Activated naive CD4-positive, alpha-beta T cell treated with anti-CD3 and anti-CD28 coated beads, Interleukin-2, amount 50 U/mL, for 16 hours (primary cell): Measurements from ENCODE around the gene KLHL29.

ENCODE experiments used
- DNase-seq: peaks from one replicate; pipeline ENCODE4 v3.0.0-alpha.2; 2020

The KLHL29 gene

DNA sequence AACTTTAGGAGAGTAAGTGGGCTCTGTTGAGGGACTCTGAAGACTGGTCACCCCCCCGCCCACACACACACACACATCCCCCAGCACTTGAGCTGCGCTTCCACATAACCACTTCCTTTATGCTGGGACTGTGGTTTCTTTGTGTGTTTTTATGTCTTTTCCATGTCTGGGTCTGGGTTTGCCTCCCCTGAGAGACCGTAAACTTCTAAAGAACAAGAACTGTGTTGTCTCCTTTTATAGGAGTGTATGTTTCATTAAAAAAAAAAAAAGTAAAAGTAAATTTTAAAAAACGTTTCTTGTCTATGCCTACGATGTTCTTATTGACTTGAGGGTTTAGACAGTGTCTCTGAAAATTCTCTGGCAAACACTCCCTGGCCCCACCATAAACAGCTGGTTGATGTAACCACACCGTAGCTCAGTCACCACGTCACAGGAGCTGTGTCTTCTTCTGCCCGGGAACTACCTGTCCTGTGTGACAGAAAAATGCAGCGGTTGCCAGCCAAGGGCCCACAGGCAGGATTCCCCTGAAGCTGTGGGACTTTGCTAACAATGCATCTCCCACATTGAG lies 68.0 kb downstream of the KLHL29 start:
- no peak for DNase-seq

DNA sequence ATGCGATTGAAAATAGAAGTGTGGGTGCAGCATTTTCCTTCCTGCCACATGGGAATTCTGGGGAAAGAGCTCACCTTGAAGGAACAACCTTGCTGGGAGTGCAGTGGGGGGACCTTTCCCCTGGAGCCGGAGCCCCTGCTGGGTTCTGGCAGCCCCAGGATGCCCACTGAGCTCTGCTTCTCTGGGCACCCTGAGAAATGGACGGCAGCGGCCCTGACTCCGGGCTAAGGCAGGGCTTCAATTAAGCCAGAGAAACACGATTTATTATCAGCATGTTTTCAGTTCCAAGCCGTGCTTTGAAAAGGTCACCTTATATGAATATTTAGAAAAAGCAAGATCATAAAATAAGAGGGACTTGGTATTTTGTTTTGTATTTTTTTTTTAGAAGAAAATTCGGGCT lies 68.5 kb downstream of the KLHL29 start:
- DNase-seq, result no peak

DNA sequence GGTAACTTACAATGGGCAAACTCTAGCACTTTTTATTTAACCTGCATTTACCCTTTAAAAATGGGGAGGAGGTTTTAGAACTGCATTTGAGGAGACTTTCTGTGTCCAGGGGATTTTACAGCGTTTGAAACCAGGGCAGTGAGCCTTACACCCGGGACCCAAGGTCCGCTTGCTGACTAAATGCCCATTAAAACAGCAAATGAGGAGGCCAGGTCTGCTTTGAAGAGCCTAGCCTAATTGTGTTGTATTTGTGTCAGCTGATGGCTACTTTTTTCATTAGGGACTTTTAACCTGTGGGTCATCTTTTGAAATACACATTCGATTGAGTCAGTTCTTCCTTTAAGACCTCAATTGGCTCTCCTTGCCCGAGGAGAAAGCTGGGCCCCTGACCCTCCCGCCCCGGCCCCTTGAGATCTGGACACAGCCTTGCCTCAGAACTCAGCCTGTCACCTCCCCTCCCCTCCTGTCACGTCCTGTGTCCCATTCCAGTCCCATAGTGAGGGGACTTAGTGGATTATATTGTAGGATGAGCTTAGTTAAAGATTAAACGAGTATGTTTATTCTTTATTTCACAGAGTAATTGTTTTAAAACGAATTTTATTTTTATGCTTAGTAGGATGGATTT lies 69.0 kb downstream of the KLHL29 start:
- no peak for DNase-seq

DNA sequence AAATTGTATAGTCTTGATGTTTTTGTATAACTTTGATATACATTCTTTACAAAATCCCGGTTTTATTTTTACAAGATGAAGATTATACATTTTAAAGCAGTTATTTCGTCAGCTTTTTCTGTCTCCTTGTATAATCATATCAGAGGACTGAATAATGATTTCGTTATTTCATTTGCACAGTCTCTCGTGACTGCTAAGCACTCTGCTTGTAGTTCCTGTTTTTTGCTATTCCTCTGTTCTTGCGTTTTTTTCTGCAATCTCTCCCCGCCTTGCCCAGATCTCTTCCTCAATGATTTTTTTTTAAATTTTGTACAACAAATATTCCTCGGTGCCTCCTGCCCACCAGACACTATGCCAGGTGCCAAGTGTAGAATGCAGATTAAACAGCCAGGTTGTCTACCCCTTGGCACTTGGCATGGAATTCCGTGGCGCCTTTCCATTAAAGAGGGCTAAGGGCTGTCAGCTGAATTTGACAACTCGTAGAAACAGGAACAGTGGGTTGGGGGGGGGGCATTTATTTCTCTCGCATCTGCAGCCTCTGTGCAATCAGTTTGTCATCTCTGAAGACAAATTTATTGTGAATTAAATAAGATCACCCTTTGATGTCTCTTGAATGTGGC lies 69.6 kb downstream of the KLHL29 start:
- DNase-seq, result no peak

DNA sequence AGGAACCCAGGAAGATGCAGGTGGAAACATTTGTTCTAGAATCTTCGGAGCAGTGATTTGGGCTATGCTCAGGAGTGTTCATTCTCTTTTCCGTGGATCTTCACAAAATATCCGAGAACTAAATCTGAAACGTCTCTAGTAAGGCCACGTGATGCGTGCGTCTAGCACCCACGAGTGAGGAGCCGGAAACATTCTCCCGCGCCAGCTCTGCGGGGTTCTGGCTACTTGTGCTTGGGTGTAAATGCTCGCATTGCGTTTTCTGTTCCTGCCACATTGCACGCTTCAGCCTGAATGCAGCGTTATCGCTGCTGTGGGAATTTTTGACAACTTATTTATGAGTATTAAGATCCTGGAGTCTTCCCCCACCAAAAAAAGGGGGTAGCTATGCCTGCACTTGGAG lies 71.4 kb downstream of the KLHL29 start:
- DNase-seq, result no peak

DNA sequence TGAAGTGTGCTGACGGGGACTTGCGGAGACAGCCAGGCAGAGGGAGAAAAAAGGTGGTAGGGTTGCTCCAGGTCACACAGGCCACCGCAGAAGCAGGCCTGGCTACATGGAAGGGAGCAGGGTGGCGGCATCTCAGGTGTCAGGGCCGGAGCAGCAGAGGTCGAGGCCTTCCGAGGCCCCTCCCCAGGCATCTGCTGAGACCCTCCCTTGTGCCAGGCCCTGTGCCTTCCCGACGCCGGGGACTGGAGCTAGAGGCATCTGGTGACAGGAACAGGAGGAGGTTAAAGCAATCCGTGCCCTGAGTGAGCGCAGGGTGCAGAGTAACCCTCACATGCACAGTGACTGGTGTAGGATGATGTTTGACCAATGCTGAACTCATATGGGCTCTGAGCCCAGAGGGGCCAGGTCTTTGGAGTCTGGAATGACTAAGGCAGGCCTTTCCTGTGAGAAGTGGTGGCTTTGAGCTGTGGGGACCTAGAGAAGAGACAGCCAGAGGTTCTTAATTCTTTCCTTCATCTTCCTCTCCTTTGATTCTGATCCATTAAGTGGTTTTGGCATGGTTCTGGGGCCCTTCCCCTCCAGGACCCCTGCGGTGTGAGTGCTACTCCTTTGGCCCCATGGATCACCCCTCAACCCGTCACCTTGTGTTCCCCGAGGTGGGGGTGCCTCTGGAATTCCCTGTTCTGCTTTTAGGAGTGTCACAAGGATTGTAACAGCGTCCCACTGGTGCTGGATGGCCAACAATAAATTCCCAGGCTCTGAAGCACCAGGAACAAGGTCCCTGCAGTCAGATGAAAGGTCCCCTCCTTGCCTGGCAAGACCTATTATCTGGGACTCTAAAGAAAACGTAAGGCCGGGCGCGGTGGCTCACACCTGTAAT lies 72.1 kb downstream of the KLHL29 start:
- DNase-seq, result no peak

DNA sequence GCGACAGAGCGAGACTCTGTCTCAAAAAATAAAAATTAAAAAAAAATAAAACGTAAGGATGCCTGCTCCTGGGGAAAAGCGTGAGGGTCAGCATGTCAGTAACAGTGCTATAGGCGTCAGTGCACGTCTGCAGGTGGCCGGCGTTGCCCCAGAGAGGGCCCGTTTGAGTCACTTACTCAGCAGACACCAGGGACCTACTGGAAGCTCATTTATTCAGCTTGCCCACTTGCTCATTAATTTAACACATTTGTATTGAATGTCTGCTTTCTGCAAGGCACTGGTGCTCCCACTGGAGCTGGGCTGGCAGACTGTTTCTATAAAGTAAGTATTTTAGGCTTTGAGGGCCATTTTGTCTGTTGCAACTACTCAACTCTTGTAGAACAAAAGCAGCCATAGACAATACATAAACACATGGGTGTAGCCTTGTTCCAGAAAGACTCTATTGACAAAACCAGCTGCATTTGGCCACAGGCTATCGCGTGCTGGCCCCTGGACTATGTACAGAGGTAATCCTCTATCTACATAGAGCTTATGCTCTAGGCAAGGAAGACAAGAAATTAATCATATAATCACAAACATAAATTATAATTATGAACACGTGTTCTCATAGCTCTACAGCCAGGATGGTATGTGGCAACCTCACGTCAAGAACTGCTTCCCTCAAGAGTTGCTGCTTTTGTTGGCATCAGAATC lies 73.2 kb downstream of the KLHL29 start:
- no peak for DNase-seq

DNA sequence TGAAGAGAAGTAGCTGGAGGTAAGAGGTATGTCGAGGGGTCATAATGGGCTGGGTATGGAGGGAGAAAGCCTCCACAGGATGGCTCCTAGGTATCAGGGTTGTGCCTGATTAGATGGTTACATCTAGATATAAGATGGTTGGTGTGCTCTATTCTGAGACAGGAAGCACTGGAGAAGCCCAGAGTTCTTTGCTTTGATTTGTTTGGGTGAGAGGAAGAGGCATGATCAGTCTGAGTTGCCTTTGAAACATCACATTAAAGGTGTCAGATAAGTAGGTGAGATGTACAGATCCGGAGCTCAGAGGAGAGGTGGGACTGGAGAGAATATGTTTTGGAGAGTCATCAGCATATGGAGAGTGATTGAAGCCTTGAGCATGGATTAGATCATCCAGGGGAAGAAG lies 74.1 kb downstream of the KLHL29 start:
- DNase-seq, result no peak

DNA sequence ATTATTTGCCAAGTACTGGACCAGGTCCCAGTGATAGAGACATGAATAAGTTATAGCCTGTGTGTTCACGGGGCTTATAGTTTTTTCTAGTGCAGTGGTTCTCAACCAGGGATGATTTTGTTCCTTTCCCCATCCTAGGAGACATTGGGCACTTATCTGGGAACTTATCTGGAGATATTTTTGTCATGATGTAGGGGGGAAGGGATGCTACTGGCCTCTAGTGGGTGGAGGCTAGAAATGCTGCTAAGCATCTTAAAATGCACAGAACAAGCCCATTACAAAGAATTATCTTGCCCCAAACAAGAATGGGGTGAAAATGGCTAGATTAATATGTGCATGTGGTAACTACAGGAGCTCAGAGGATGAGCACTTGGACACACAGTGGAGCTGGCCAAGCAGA lies 75.2 kb downstream of the KLHL29 start:
- no peak for DNase-seq

DNA sequence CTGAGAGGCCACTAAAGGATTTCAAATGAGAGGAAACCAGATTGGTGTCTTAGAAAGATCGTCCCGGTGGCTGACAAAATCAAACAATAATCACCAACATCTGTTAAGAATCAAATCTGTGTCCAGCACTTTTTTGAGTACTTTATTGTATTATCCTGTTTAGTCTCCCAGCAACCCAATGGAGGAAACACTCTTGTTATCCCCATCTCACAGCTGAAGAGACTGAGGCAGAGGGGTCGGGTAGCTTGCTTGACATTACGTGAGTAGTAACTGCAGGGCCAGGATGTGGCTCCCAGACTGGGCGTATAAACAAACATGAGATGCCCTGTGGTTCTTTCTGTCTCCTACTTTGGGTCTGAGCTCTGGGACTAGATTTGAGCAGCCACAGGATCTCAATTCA lies 76.0 kb downstream of the KLHL29 start:
- no peak for DNase-seq

DNA sequence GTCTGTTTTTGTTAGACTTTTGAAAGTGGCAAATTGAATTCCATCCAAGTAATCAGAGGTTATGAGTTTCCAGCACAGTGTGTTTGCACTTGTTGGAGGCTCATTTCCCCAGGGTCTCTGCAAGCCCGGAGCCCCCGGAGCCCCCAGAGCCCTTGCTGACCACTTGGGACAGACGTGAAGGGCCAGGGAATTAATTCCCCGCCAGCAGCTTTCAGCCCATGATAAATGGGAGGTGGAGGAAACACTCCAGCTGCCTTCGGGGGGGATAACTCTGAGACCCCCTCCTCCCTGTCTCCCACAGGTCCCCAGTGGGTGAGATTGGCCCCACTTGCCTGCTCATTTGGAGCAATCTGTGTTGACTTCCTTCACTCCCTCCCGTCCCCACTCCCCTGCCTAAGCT lies 79.2 kb downstream of the KLHL29 start:
- DNase-seq, result no peak

DNA sequence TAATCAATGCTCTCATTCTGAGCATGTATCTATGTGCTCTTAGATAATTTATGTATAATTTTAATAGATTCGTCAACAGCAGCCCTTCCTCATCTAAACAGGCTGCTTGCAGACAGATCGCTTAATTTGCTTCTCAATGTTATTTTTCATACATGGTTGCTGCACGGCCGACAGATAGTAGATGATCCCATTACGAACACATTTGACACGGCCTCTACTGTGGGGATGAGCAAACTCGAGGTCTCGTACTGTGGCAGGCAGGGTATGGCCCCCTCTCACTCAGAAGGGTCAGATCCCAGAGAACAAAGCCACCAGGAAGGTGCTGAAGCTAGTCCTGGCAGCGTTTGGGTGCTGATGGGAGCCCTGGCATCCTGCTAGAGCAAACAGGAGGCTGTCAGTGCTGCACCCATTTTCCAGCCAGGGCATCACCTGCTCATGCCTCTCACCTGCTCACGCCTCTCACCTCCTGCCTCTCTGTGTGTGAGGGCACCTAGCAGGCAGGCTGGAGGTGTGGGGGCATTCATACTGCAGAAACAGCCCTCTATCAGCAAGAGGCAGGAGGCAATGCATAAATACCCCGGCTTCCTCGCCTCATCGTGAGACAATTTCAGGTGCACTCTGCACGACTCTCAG lies 80.0 kb downstream of the KLHL29 start:
- DNase-seq, result no peak

DNA sequence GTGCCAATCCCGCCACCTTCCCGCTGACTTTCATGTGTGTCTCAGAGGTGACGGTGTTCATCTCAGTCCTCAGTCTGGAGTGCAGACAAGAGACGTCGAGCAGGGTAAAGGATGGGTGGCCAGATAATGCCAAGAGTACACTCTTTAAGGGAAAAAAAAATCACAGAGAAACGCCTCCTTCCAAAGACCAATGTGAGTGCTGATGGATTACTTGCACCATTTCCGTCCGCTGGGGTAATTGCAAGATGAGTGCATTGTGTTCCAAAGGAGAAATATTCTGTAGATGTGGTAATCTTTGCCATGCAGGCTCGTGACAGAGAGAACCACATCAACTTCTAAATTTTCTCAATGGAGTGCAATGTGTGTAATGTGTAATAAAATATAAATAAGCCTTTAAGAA lies 81.0 kb downstream of the KLHL29 start:
- no peak for DNase-seq

DNA sequence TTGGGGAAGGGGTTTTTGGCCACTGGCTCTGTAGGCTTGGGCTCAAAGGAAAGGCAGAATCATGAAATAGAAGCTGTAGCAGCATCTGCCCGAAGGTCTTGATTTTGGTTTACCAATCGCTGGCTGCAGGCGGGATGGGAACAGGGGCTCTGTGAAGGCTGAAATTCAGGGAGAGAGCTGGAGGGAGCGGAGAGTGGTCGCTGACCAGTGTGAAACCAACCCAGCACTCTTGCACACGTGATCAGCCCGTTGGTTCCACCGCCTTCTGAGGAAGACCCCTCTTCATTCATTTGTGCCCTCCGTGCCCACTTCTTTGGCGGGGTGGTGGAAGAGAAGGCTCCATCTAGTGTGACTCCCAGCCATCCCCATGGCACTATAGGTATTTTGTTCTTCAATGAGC lies 82.6 kb downstream of the KLHL29 start:
- no peak for DNase-seq

DNA sequence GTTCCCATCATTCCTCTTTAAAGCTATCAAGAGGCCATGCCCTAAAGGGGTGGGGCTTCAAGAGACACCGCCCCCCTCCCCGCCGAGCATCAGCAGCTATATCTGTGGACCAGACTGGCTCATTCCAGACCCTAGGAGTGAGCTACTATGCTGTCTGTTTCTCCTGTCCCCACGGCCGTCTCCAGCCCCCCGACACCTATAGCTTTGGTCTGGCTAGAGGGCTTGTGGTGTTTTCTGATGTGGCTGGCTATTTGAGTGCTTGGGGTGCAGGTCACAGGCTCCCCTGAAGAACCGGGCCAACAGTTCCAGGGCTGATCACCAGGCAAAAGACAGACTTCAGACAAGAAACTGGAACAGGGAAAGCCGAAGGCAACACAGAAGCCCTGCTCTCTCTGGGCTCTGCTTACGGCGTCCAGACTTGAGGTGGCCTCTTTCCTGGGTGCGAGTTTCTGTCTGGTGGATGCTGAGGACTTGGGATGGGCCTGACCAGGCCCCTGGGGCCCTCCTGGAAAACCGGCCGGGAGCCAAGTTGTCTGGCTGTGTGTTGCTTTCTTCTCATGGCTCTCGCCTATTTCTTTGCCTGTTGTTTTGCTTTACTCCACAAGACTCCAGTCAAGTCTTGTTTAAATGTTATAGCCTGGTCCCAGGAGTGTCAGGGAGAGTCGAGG lies 83.6 kb downstream of the KLHL29 start:
- no peak for DNase-seq

DNA sequence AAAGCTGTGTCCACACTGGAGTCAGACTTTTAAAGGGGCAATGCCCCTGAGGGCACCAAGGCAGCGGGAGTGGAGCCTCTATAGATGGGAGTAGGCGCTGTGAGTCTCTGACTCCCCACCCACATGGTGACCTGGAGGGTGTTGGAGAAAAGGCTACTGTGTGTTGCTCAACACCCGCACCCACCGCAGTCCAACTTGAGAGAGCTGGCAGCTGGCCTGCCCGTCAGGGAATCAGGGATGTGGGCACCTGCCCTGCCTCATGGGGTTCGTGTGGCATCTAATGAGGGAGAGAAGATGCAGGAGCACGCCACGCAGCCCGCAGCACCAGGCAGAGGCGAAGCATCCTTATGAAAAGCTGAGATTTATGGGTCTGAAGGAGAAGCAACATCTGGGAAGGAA lies 84.2 kb downstream of the KLHL29 start:
- DNase-seq, result no peak

DNA sequence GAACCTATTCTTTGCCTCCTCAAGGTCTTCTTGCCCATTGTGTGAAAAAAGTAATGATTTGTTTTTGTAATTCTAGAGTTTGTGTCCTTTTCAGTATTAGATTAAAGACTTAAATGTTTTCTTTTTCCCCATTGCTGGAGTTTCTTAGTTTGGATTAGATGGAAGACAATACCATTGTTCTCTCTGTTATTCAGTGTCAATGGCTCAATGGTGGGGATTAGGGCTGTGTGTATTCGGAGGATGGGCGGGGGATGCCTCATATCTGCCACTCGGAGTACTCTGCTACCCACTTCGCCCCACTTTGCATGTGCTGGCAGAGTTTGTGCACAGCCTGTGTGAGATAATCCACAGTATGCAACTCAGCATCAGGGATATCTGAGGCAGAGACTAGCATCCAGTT lies 90.1 kb downstream of the KLHL29 start:
- DNase-seq, result no peak

DNA sequence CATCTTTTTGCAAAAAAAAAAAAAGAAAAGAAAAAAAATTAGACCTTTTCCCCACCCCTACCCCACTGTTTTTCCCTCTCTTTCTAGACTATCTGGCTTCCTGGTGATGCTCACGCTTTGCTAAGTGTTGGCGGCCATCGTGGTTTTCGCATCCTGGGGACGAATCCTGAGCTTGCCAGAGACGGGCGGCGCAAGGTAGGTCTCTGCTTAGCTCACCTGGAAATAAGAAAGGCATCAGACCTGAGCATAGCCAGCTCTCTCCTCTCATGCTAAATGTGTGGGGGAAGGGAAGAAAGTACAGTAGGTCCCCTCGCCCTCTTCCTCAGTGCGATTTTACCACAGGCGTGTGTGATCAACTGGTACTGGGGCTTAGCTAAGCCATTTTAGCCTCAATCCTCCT lies 90.5 kb downstream of the KLHL29 start:
- no peak for DNase-seq

DNA sequence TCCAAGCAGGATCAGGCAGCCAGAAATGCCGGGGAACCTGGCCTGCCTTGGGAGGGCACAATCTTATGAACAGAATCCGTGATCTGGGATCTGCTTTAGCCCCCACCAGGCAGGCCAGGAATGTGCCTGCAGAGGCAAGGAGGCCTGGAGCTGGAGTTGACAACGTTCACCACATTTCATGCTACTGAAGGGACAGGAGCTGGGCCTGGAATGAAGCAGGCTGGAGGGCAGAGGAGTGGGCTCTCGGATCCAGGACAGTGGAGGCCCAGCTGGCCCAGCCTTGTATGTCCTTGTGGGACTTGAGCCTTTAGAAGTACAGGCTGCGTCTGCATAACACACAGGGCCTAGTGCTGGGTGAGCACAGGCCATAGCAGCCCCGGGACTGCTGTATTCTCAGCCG lies 91.8 kb downstream of the KLHL29 start:
- DNase-seq, result no peak

DNA sequence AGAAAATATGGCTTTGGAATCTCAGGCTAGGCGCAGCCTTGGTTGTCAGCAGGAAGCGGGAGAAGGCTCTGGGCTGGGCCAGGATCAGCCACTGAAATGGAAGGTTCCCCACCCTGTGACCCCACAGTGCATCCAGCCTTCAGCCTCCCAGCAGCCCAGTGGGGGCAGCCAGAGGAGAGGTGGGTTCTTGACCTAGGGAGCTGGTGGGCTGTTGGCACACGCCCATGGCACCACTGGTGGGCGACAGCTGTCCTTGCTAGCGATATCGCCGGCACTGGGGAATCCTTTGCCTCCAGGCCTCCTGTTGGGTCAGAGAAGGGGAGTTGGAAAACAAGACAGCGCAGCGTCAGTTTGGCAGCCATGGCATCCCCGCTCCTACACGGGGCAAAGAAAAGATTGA lies 92.4 kb downstream of the KLHL29 start:
- DNase-seq, result no peak

DNA sequence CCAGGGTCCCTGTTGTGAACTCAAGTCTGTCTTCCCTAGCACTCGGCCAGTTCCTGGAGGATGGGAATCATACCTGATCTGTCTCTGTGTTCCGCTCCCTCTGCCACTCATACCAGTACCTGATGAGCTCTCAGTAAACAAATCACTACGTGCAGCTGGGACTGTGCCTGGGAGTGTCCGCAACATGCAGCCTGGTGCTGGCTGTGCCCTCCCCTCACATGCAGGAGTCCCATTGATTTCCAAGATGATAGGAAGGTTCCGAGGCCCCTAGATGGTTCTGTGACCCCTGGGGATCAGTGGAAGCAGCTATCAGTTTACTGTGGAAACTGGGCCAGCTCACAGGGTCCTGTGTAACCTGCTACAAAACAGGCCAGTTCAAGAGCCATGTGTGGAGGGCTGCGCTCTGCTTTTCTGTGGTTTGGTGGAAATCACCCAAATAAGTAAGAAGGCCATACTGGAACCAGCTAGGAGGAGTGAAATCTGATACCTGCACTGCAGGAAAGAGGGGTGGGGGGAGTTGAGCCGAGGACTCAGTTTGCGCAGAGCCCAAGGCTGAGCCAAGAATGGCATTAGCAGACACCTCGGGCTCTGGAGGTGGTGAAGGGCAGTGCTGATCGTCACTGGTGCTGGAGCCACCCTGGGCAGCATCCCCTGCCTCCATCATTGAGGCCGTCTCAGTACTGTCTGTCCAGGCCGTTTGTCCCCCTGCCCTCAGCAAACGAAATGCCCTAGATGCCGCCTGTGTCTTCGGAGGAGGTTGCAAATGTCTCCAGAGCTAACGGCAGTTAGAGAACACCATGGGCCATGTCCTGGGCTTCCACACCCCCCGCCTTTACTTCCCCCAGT lies 93.3 kb downstream of the KLHL29 start:
- no peak for DNase-seq
